Suprapubic skin (tissue), 3 donors: Measurements from ENCODE around the gene THSD7A.

ENCODE experiments used
- CTCF ChIP-seq, 2 donors: fragments of 200-600 bp in 1 of 2; fragments of 450-650 bp in 1 of 2; sonication (generic) in 1 of 2; IDR thresholded peaks; one replicate each; pipeline ENCODE4 v1.5.1; 2016 to 2019; ENCODE audit warnings: antibody characterized with exemption in 2 of 2, mild to moderate bottlenecking in 1 of 2, moderate library complexity in 1 of 2
- POLR2A ChIP-seq, 2 donors: fragments of 450-650 bp; IDR thresholded peaks; one replicate each; pipeline ENCODE4 v1.6.1; 2017; ENCODE audit warnings: antibody characterized with exemption in 2 of 2, mild to moderate bottlenecking in 2 of 2, moderate library complexity in 2 of 2

GRCh38 chr7:11576310-11576709 is 255.7 kb downstream of the THSD7A start:
- TF ChIP-seq CTCF (IDR thresholded peaks at IDR 0.05) (no peak), POLR2A (IDR thresholded peaks at IDR 0.05) (no peak)
